GM10266 (cell line): Measurements from ENCODE around the gene BMPER.
A peak's percentile ranks its signal among the peaks of the same experiment; 100 is the strongest.

Experiments used
- DNase-seq: peaks from one replicate; pipeline ENCODE4 v3.0.0; 2012; ENCODE audit errors: extremely low spot score
- TF ChIP-seq, protein P1 (sequence below): IDR thresholded peaks from 2 replicates; pipeline ENCODE4 v1.5.1; 2012; ENCODE audit warnings: mild to moderate bottlenecking, low read depth; ENCODE audit not compliant: control insufficient read depth, insufficient read depth; ENCODE audit errors: missing control alignments

BMPER gene

GRCh38 chr7:33905389-33906032, at the start of gene BMPER:
Gene BMPER (plus strand): TSS chr7:33905539. CDS start chr7:33905614, 75 bp downstream.
- peak; percentile 27 for DNase-seq

GRCh38 chr7:33861947-33862346, 43.4 kb upstream of the BMPER start:
- DNase-seq, result no peak
- TF ChIP-seq, protein P1, sequence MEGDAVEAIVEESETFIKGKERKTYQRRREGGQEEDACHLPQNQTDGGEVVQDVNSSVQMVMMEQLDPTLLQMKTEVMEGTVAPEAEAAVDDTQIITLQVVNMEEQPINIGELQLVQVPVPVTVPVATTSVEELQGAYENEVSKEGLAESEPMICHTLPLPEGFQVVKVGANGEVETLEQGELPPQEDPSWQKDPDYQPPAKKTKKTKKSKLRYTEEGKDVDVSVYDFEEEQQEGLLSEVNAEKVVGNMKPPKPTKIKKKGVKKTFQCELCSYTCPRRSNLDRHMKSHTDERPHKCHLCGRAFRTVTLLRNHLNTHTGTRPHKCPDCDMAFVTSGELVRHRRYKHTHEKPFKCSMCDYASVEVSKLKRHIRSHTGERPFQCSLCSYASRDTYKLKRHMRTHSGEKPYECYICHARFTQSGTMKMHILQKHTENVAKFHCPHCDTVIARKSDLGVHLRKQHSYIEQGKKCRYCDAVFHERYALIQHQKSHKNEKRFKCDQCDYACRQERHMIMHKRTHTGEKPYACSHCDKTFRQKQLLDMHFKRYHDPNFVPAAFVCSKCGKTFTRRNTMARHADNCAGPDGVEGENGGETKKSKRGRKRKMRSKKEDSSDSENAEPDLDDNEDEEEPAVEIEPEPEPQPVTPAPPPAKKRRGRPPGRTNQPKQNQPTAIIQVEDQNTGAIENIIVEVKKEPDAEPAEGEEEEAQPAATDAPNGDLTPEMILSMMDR, result no peak

More at GRCh38 chr7:33905389-33906032, at the start of gene BMPER:
- TF ChIP-seq, protein P1, result no peak

- DNase-seq, result no peak
- TF ChIP-seq, protein P1, result no peak
Measured at GRCh38 chr7:33862946-33863814, 42.2 kb upstream of the BMPER start.

DNA sequence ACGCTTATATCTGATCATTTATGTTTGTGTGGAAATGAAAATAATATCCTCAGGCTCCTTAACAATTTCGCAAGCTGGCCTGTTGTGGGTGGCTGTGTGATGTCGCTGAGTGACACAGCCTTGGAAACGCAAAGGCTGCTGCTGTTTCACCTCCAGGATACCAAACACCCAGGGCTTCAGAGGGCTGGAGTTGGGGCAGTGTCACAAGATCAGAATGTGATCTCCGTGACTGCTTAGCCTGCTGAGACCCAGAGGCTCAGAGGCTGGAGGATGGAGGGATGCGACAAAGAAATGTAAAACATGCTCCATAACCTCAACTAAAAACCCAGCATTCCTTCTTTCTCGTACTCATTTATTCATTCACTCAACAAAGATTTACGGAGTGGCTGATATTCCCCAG, 37.2 kb upstream of the BMPER start:
- TF ChIP-seq, protein P1, result no peak
- DNase-seq, result no peak

GRCh38 chr7:33869176-33869575, 36.2 kb upstream of the BMPER start:
- TF ChIP-seq, protein P1, result no peak
- DNase-seq, result no peak

DNA sequence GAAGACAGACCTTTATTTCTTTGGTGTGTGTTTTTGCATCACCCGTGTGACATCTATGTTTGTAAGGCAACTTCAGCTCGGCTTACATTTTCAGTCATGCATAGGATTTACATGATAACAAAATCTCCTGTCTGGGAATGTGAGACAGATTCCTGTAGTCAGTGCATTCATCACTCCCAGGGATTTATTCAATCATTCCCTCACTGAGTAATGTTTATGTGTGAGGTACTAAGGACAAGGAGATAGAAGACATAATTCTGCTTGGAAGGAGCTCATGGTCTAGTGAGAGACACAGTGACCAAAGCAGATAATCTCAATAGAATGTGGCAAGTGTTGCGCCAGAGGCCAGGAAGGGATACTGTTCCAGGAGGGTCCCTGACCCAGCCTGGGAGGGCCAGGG, 35.2 kb upstream of the BMPER start:
- DNase-seq, result no peak
- TF ChIP-seq, protein P1, result no peak

GRCh38 chr7:33872870-33873269, 32.5 kb upstream of the BMPER start:
- TF ChIP-seq, protein P1, result no peak
- DNase-seq, result no peak
